Spinal cord (tissue), 10 donors: Measurements from ENCODE around the gene NR6A1. TPM values are rescaled to one million over a fixed set of nuclear protein-coding genes. Genes with fewer than 3 reads are reported as not detected.
A peak's percentile ranks its signal among the peaks of the same experiment; 100 is the strongest.

Experiments
- DNase-seq, 6 donors: peaks; one replicate each; pipeline versions ENCODE4 v3.0.0 to v3.0.0-alpha.2; 2013 to 2015; ENCODE audit warnings: low spot score in 6 of 6, low read depth in 4 of 6
- H3K27ac ChIP-seq: one replicate; pipeline ENCODE4 v1.5.1; 2013; ENCODE audit warnings: low read depth, low read length, control low read depth
- H3K27me3 ChIP-seq: one replicate; pipeline ENCODE4 v1.6.1; 2013; ENCODE audit warnings: low read length; ENCODE audit not compliant: control insufficient read depth, insufficient read depth
- H3K36me3 ChIP-seq: one replicate; pipeline ENCODE4 v1.6.1; 2013; ENCODE audit warnings: low read length; ENCODE audit not compliant: control insufficient read depth, insufficient read depth
- H3K4me1 ChIP-seq: one replicate; pipeline ENCODE4 v1.6.1; 2013; ENCODE audit warnings: low read length; ENCODE audit not compliant: control insufficient read depth, insufficient read depth
- H3K4me3 ChIP-seq: one replicate; pipeline ENCODE4 v1.5.1; 2013; ENCODE audit warnings: low read depth, low read length, control low read depth
- H3K9me3 ChIP-seq: one replicate; pipeline ENCODE4 v1.6.1; 2013; ENCODE audit warnings: low read length; ENCODE audit not compliant: control insufficient read depth, insufficient read depth
- WGBS: methylation state at CpG from one replicate; pipeline ENCODE4 v1.1.5; 2013; ENCODE audit warnings: missing lambda C conversion rate; ENCODE audit not compliant: insufficient coverage; 5-methylcytosine and 5-hydroxymethylcytosine counted together
- polyA plus RNA-seq, 2 donors: library from polyadenylated mRNA; unstranded; fragments of 120-200 nt; gene quantifications; one replicate each; pipeline ENCODE4 v1.2.1, GENCODE V29; 2013; ENCODE audit not compliant: insufficient read length in 2 of 2
- total RNA-seq, 2 donors: library from RNA; depleted of rRNA in 1 of 2; stranded (reverse); fragments of 120-200 nt in 1 of 2; fragments of >200 nt in 1 of 2; gene quantifications; one replicate each; pipeline versions ENCODE4 v1.2.3 to v1.2.4, GENCODE V29; 2013 to 2014
- donor health status: healthy.

Gene NR6A1
- total and polyA plus RNA-seq, 4 donors: 2.8 to 5.8 (median 4.0) TPM

- DNase-seq: no peak
- WGBS: 93% methylated on average over 9 of the region's 9 CpGs
- no peaks in the 10 kb centered on the region for H3K9me3 ChIP-seq
- H3K36me3 ChIP-seq: no peaks in the 10 kb centered on the region
- peaks cover 17% of the 10 kb centered on the region for H3K4me1 ChIP-seq
- peaks cover 46% of the 10 kb centered on the region for H3K27me3 ChIP-seq
- H3K4me3 ChIP-seq: no peak overlapping the region
- H3K27ac ChIP-seq: no peak overlapping the region
These were observed 287.6 kb downstream of the NR6A1 start for GRCh38 chr9:124483481-124483880.

GRCh38 chr9:124482431-124483031, 288.6 kb downstream of the NR6A1 start:
- H3K4me3 ChIP-seq: no peak overlapping the region

GRCh38 chr9:124481115-124481514, 290.0 kb downstream of the NR6A1 start:
- Histone ChIP-seq H3K4me3 (no peak overlapping the region), H3K4me1 (peaks cover 25% of the 10 kb centered on the region), H3K9me3 (no peaks in the 10 kb centered on the region), H3K27me3 (peaks cover 44% of the 10 kb centered on the region), H3K27ac (no peak overlapping the region), H3K36me3 (no peaks in the 10 kb centered on the region)
- WGBS: 79% methylated on average over 15 of the region's 17 CpGs
- DNase-seq: no peak

More at GRCh38 chr9:124482431-124483031, 288.6 kb downstream of the NR6A1 start:
- Histone ChIP-seq H3K36me3 (no peaks in the 10 kb centered on the region), H3K9me3 (no peaks in the 10 kb centered on the region), H3K4me1 (peaks cover 21% of the 10 kb centered on the region), H3K27me3 (peaks cover 48% of the 10 kb centered on the region), H3K27ac (no peak overlapping the region)
- WGBS: 34% methylated on average over 23 of the region's 26 CpGs
- DNase-seq: no peak

GRCh38 chr9:124480621-124480981, 290.5 kb downstream of the NR6A1 start:
- peaks cover 25% of the 10 kb centered on the region for H3K4me1 ChIP-seq
- 35% methylated on average over 7 of the region's 7 CpGs for WGBS
- no peak overlapping the region for H3K4me3 ChIP-seq
- H3K9me3 ChIP-seq: no peaks in the 10 kb centered on the region
- peaks cover 40% of the 10 kb centered on the region for H3K27me3 ChIP-seq
- DNase-seq: peak in 1 of 6 donors; percentile 25
- H3K27ac ChIP-seq: no peak overlapping the region
- H3K36me3 ChIP-seq: no peaks in the 10 kb centered on the region

GRCh38 chr9:124479947-124480620, 291.0 kb downstream of the NR6A1 start:
- Histone ChIP-seq H3K9me3 (no peaks in the 10 kb centered on the region), H3K4me1 (peaks cover 28% of the 10 kb centered on the region), H3K27ac (no peak overlapping the region), H3K27me3 (peaks cover 35% of the 10 kb centered on the region), H3K4me3 (no peak overlapping the region), H3K36me3 (no peaks in the 10 kb centered on the region)
- WGBS: 84% methylated on average over 6 of the region's 6 CpGs
- no peak for DNase-seq

GRCh38 chr9:124479371-124479770, 291.7 kb downstream of the NR6A1 start:
- Histone ChIP-seq H3K4me3 (no peak overlapping the region), H3K9me3 (no peaks in the 10 kb centered on the region), H3K36me3 (no peaks in the 10 kb centered on the region), H3K4me1 (peaks cover 34% of the 10 kb centered on the region), H3K27me3 (peaks cover 33% of the 10 kb centered on the region), H3K27ac (no peak overlapping the region)
- 86% methylated on average over 16 of the region's 16 CpGs for WGBS
- DNase-seq: no peak

GRCh38 chr9:124478354-124478753, 292.8 kb downstream of the NR6A1 start:
- Histone ChIP-seq H3K27ac (no peak overlapping the region), H3K4me3 (no peak overlapping the region), H3K27me3 (peaks cover 33% of the 10 kb centered on the region), H3K36me3 (no peaks in the 10 kb centered on the region), H3K4me1 (peaks cover 34% of the 10 kb centered on the region), H3K9me3 (no peaks in the 10 kb centered on the region)
- peak in 2 of 6 donors; percentile 13 to 17 for DNase-seq
- 42% methylated on average over 9 of the region's 12 CpGs for WGBS

GRCh38 chr9:124477648-124478285, 293.3 kb downstream of the NR6A1 start:
- Histone ChIP-seq H3K4me3 (no peak overlapping the region), H3K27me3 (peaks cover 33% of the 10 kb centered on the region), H3K9me3 (no peaks in the 10 kb centered on the region), H3K27ac (no peak overlapping the region), H3K4me1 (peaks cover 34% of the 10 kb centered on the region), H3K36me3 (no peaks in the 10 kb centered on the region)
- WGBS: 2% methylated on average over 42 of the region's 53 CpGs
- peak in 2 of 6 donors; percentile 61 to 78 for DNase-seq

GRCh38 chr9:124477211-124477647, 293.9 kb downstream of the NR6A1 start:
- Histone ChIP-seq H3K4me3 (no peak overlapping the region), H3K27me3 (peaks cover 33% of the 10 kb centered on the region), H3K27ac (no peak overlapping the region), H3K36me3 (no peaks in the 10 kb centered on the region), H3K9me3 (no peaks in the 10 kb centered on the region), H3K4me1 (peaks cover 34% of the 10 kb centered on the region)
- DNase-seq: peak in 1 of 6 donors; percentile 33
- WGBS: 36% methylated on average over 19 of the region's 19 CpGs
